Measurements from ENCODE around the gene RAD9A.

RAD9A gene

GRCh38 chr11:67405688-67406339 lies 14.0 kb downstream of the RAD9A start:
- TF ChIP-seq, protein P1, sequence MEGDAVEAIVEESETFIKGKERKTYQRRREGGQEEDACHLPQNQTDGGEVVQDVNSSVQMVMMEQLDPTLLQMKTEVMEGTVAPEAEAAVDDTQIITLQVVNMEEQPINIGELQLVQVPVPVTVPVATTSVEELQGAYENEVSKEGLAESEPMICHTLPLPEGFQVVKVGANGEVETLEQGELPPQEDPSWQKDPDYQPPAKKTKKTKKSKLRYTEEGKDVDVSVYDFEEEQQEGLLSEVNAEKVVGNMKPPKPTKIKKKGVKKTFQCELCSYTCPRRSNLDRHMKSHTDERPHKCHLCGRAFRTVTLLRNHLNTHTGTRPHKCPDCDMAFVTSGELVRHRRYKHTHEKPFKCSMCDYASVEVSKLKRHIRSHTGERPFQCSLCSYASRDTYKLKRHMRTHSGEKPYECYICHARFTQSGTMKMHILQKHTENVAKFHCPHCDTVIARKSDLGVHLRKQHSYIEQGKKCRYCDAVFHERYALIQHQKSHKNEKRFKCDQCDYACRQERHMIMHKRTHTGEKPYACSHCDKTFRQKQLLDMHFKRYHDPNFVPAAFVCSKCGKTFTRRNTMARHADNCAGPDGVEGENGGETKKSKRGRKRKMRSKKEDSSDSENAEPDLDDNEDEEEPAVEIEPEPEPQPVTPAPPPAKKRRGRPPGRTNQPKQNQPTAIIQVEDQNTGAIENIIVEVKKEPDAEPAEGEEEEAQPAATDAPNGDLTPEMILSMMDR (IDR thresholded peaks at IDR 0.05; ENCODE audit: extremely low read depth, missing control alignments) = no peak
- DNase-seq (ENCODE audit: low spot score) = no peak

GRCh38 chr11:67406420-67406968 lies 14.7 kb downstream of the RAD9A start:
- TF ChIP-seq, protein P1 (IDR thresholded peaks at IDR 0.05; ENCODE audit: extremely low read depth, missing control alignments) = no peak
- DNase-seq (ENCODE audit: low spot score) = no peak

GRCh38 chr11:67406969-67407687 lies 15.3 kb downstream of the RAD9A start:
- DNase-seq (ENCODE audit: low spot score) = no peak
- TF ChIP-seq, protein P1 (IDR thresholded peaks at IDR 0.05; ENCODE audit: extremely low read depth, missing control alignments) = peak; percentile 18

GRCh38 chr11:67407688-67408163 lies 15.9 kb downstream of the RAD9A start:
- TF ChIP-seq, protein P1 (IDR thresholded peaks at IDR 0.05; ENCODE audit: extremely low read depth, missing control alignments) = no peak

DNA sequence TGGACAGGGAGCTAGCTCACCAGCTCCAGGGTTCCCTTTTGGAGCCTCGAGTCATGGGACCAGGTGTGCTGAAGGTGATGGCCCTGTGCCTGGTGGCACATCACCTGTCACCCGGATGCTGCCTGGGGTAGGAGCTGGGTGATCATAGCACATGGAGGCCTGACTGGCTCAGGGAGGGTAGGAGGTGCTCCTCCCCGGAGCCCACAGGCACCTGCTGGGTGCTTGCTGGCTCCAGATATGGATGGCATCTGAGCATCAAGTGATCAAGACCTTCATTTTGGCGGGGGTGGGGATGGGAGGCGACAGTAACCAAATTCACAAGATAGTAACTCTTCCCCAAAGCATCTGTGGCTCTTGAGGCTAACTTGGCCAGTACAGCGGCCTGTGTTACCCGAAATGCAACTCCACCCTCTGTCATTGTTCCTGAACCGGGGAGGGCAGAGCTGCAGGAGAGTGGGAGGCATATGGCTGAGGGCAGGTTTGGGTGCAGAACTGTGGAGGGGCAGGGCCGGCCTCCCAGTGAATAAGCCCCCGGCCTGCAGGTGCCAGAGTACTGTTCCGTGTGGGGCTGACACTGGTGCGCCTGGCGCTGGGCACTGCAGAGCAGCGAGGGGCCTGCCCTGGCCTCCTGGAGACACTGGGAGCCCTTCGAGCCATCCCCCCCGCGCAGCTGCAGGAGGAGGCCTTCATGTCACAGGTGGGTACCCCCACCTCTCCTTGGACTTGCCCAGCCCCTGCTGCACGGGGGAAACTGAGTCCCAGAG lies 16.8 kb downstream of the RAD9A start:
- no peak for DNase-seq (ENCODE audit: low spot score)
- TF ChIP-seq, protein P1 (IDR thresholded peaks at IDR 0.05; ENCODE audit: extremely low read depth, missing control alignments) = no peak

More at GRCh38 chr11:67407688-67408163, 15.9 kb downstream of the RAD9A start:
- no peak for DNase-seq (ENCODE audit: low spot score)

GRCh38 chr11:67409261-67409666 lies 17.5 kb downstream of the RAD9A start:
- TF ChIP-seq, protein P1 (IDR thresholded peaks at IDR 0.05; ENCODE audit: extremely low read depth, missing control alignments) = no peak
- DNase-seq (ENCODE audit: low spot score) = peak; percentile 82

All from GM20000 (cell line).